K562 (cell line): ENCODE data around the gene TSSK2. TPM values are rescaled to one million over a fixed set of nuclear protein-coding genes. Genes with fewer than 3 reads are reported as not detected.
A peak's percentile ranks its signal among the peaks of the same experiment; 100 is the strongest.

Experiments
- BACH1 ChIP-seq: fragments of 200-800 bp; sonication (Bioruptor generic); IDR thresholded peaks from 2 replicates; pipeline ENCODE4 v1.6.1; 2016; ENCODE audit warnings: missing genetic modification characterization, missing compliant biosample characterization
- ETV6 ChIP-seq, 3 experiments: fragments of 150-350 bp in 1 of 3; sonication (generic) in 1 of 3; formaldehyde crosslinking in 1 of 3; IDR thresholded peaks; 2 replicates each; pipeline versions ENCODE4 v1.6.1 to v1.8.0; 2014 to 2022; ENCODE audit warnings: borderline replicate concordance in 2 of 3, low read depth in 2 of 3, antibody characterized with exemption in 1 of 3, low read length in 1 of 3, mild to moderate bottlenecking in 1 of 3, missing genetic modification reagents in 1 of 3
- MEF2D ChIP-seq: conservative IDR thresholded peaks from 2 replicates; pipeline ENCODE4 v1.6.1; 2016; ENCODE audit warnings: low read depth, missing genetic modification characterization, missing compliant biosample characterization
- MYNN ChIP-seq, 2 experiments: sonication (generic); formaldehyde crosslinking in 1 of 2; IDR thresholded peaks; 2 replicates each; pipeline versions ENCODE4 v1.5.0 to v1.6.1; 2016 to 2020; ENCODE audit warnings: antibody characterized with exemption in 1 of 2, missing genetic modification reagents in 1 of 2
- OTX1 ChIP-seq: fragments of 450-650 bp; formaldehyde crosslinking; IDR thresholded peaks from 2 replicates; pipeline ENCODE4 v1.4.0; 2022; ENCODE audit warnings: mild to moderate bottlenecking
- PURB ChIP-seq: sonication (generic); formaldehyde crosslinking; IDR thresholded peaks from 2 replicates; pipeline ENCODE4 v1.9.0; 2021; ENCODE audit warnings: low read depth, mild to moderate bottlenecking, missing genetic modification reagents
- RFX1 ChIP-seq: fragments of 450-650 bp; IDR thresholded peaks from 2 replicates; pipeline ENCODE4 v1.6.1; 2016; ENCODE audit warnings: mild to moderate bottlenecking, moderate library complexity
- TAF7 ChIP-seq: fragments of 450-650 bp; IDR thresholded peaks from 2 replicates; pipeline ENCODE4 v1.6.1; 2016; ENCODE audit warnings: missing genetic modification characterization, missing compliant biosample characterization
- ZC3H11A ChIP-seq: IDR thresholded peaks from 2 replicates; pipeline ENCODE4 v1.6.1; 2012; ENCODE audit warnings: low read depth, low read length, improper control_type of control experiment
- ZKSCAN1 ChIP-seq: fragments of 150-350 bp; IDR thresholded peaks from 2 replicates; pipeline ENCODE4 v1.6.1; 2016; ENCODE audit warnings: low read depth, low read length
- polyA plus RNA-seq, 8 experiments: library from polyadenylated mRNA; depleted of rRNA in 4 of 8; stranded (reverse) in 5 of 8; unstranded in 3 of 8; fragments of >200 nt; fragmentation: Nextera tagmentation in 2 of 8; fragmentation: Illumina TruSeq in 1 of 8; extraction: Ambion mirVana in 2 of 8; extraction: Trizol in 1 of 8; gene quantifications; 2 replicates each; pipeline versions ENCODE4 v1.2.1 to v1.2.3, GENCODE V29; 2011 to 2014; ENCODE audit warnings: inconsistent platforms in 1 of 8, missing spikeins in 1 of 8
- total RNA-seq, 7 experiments: library from RNA; depleted of rRNA in 6 of 7; stranded (reverse); fragments of >200 nt in 6 of 7; fragmentation: Illumina TruSeq in 2 of 7; extraction: Trizol in 2 of 7; gene quantifications; 2 replicates each; pipeline versions ENCODE4 v1.2.1 to v1.2.3, GENCODE V29; 2011 to 2021; ENCODE audit warnings: low replicate concordance in 1 of 7
- TF ChIP-seq, protein P1 (sequence below): fragments of 450-650 bp; formaldehyde crosslinking; IDR thresholded peaks from 2 replicates; pipeline ENCODE4 v1.4.0; 2020; ENCODE audit warnings: mild to moderate bottlenecking
- TF ChIP-seq, protein P2 (sequence below): fragments of 250-450 bp; sonication (Bioruptor Pico); IDR thresholded peaks from 2 replicates; pipeline ENCODE4 v1.8.0; 2022; ENCODE audit warnings: moderate library complexity, mild to moderate bottlenecking, inconsistent platforms
- TF ChIP-seq, protein P3 (sequence below): fragments of 250-450 bp; sonication (Bioruptor Pico); IDR thresholded peaks from 2 replicates; pipeline ENCODE4 v1.4.0; 2020; ENCODE audit warnings: borderline replicate concordance
- TF ChIP-seq, protein P4 (sequence below): sonication (generic); formaldehyde crosslinking; IDR thresholded peaks from 2 replicates; pipeline ENCODE4 v1.9.0; 2022; ENCODE audit warnings: mild to moderate bottlenecking, missing genetic modification reagents

The TSSK2 gene
- total and polyA plus RNA-seq, 9 of the 15 experiments (the other 6 are each of a cell fraction or from before 2014, with no cell fraction given): 0.04 TPM; not detected in 8

DNA sequence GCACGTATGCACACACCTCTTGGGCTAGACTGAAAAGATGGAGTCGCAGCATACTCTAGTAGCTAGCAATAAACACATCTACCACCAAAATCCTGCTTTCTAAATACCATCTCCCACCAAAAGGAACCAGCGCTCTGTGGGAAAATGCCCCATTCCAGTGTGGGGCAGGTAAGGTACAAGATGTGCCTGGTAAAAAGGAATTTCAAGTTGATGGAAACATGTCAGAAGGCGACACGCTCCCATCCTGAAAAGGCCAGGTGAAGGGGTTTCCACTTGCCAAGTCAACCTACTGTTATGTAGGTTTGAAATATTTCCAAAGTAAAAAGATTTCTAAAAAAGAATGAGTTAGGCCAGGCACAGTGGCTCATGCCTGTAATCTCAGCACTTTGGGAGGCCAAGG lies 17.7 kb upstream of the TSSK2 start (continued):
- TF ChIP-seq, protein P1, sequence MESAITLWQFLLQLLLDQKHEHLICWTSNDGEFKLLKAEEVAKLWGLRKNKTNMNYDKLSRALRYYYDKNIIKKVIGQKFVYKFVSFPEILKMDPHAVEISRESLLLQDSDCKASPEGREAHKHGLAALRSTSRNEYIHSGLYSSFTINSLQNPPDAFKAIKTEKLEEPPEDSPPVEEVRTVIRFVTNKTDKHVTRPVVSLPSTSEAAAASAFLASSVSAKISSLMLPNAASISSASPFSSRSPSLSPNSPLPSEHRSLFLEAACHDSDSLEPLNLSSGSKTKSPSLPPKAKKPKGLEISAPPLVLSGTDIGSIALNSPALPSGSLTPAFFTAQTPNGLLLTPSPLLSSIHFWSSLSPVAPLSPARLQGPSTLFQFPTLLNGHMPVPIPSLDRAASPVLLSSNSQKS (CRISPR knock-in tag): no peak
- no peak for TF ChIP-seq BACH1
- TF ChIP-seq OTX1: no peak
- TF ChIP-seq TAF7: no peak
- TF ChIP-seq, protein P2, sequence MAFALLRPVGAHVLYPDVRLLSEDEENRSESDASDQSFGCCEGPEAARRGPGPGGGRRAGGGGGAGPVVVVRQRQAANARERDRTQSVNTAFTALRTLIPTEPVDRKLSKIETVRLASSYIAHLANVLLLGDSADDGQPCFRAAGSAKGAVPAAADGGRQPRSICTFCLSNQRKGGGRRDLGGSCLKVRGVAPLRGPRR: 0 out of 2 replicates have a peak, but pooled peaks have one; percentile 37
- TF ChIP-seq, protein P3, sequence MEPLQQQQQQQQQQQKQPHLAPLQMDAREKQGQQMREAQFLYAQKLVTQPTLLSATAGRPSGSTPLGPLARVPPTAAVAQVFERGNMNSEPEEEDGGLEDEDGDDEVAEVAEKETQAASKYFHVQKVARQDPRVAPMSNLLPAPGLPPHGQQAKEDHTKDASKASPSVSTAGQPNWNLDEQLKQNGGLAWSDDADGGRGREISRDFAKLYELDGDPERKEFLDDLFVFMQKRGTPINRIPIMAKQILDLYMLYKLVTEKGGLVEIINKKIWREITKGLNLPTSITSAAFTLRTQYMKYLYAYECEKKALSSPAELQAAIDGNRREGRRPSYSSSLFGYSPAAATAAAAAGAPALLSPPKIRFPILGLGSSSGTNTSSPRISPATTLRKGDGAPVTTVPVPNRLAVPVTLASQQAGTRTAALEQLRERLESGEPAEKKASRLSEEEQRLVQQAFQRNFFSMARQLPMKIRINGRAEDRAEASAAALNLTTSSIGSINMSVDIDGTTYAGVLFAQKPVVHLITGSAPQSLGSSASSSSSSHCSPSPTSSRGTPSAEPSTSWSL (CRISPR knock-in tag): no peak
- TF ChIP-seq MEF2D (tag): no peak
- no peak for TF ChIP-seq ZC3H11A
- no peak for TF ChIP-seq MYNN (IDR thresholded peaks at IDR 0.05)
- no peak for TF ChIP-seq MYNN (CRISPR knock-in tag; IDR thresholded peaks at IDR 0.05)
- TF ChIP-seq ZKSCAN1: no peak
- TF ChIP-seq RFX1: no peak
- TF ChIP-seq ETV6 (IDR thresholded peaks at IDR 0.05; ENCODE audit: borderline replicate concordance in 1 of 2, low read depth in 2 of 2, low read length in 1 of 2): no peak
- no peak for TF ChIP-seq ETV6 (CRISPR knock-in tag; IDR thresholded peaks at IDR 0.05; ENCODE audit: borderline replicate concordance)
- no peak for TF ChIP-seq PURB (CRISPR knock-in tag)
- TF ChIP-seq, protein P4, sequence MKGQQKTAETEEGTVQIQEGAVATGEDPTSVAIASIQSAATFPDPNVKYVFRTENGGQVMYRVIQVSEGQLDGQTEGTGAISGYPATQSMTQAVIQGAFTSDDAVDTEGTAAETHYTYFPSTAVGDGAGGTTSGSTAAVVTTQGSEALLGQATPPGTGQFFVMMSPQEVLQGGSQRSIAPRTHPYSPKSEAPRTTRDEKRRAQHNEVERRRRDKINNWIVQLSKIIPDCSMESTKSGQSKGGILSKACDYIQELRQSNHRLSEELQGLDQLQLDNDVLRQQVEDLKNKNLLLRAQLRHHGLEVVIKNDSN (CRISPR knock-in tag): no peak
